ENCODE results near the gene KCNJ14. TPM values are rescaled to one million over a fixed set of nuclear protein-coding genes. Genes with fewer than 3 reads are reported as not detected.

Gene KCNJ14
- total RNA-seq, 1 donor from 2014 or later = 2.0 TPM

GRCh38 chr19:48477698-48478338, 22.4 kb downstream of the KCNJ14 start:
- no peak for DNase-seq (ENCODE audit: low spot score, unreplicated experiment)
- H3K4me1 Mint-ChIP-seq (ENCODE audit: low read depth) = no peaks in the 10 kb centered on the region
- H3K9me3 Mint-ChIP-seq (ENCODE audit: low read depth) = no peaks in the 10 kb centered on the region
- TF ChIP-seq CTCF (IDR thresholded peaks at IDR 0.05; ENCODE audit: unreplicated experiment) = no peak
- no peaks in the 10 kb centered on the region for H3K27me3 Mint-ChIP-seq
- H3K4me3 Mint-ChIP-seq (ENCODE audit: low read depth) = no peak overlapping the region
- peaks cover 30% of the 10 kb centered on the region for H3K36me3 Mint-ChIP-seq (ENCODE audit: insufficient read depth)
- H3K27ac Mint-ChIP-seq = no peak overlapping the region

DNA sequence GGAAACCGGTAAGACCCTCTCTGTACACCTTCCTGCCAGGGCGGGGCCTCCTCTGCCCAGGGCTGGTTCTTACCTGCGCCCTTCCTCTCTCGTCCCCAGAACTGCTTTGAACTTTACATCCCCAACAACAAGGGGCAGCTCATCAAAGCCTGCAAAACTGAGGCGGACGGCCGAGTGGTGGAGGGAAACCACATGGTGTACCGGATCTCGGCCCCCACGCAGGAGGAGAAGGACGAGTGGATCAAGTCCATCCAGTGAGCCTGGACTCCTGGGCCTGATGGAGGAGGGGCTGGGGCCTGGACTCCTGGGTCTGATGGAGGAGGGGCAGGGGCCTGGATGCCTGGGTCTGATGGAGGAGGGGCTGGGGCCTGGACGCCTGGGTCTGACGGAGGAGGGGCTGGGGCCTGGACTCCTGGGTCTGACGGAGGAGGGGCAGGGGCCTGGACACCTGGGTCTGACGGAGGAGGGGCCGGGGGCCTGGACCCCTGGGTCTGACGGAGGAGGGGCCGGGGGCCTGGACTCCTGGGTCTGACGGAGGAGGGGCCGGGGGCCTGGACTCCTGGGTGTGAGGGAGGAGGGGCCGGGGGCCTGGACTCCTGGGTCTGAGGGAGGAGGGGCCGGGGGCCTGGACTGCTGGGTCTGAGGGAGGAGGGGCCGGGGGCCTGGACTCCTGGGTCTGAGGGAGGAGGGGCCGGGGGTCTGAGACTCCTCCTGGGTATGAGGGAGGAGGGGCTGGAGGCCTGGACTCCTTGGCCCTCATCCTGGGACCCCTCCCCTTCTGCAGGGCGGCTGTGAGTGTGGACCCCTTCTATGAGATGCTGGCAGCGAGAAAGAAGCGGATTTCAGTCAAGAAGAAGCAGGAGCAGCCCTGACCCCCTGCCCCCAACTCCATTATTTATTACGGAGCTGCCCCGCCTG, 23.2 kb downstream of the KCNJ14 start:
- peaks cover 27% of the 10 kb centered on the region for H3K36me3 Mint-ChIP-seq (ENCODE audit: insufficient read depth)
- no peaks in the 10 kb centered on the region for H3K27me3 Mint-ChIP-seq
- H3K27ac Mint-ChIP-seq = no peak overlapping the region
- H3K9me3 Mint-ChIP-seq (ENCODE audit: low read depth) = no peaks in the 10 kb centered on the region
- DNase-seq (ENCODE audit: low spot score, unreplicated experiment) = no peak
- H3K4me1 Mint-ChIP-seq (ENCODE audit: low read depth) = peaks cover 2% of the 10 kb centered on the region
- H3K4me3 Mint-ChIP-seq (ENCODE audit: low read depth) = no peak overlapping the region
- no peak for TF ChIP-seq CTCF (IDR thresholded peaks at IDR 0.05; ENCODE audit: unreplicated experiment)

DNA sequence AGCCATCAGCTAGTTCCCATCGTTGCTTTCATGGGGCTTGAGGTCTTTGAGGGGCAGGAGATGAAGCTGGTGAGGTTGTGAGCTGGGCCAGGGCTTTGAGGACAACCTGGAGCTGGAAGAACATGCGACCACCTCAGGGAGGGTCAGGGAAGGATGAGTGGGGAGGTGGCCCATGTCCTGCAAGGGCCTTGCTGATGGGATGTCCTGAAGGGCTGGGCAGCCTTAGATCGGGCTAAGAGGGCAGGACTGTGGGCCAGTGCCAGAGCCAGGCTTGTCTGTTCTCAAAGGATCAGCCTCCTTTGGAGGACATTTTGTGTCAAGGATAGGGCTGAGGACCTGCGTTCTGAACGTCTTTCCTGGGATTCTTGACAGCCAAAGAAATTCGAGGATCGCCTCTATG, 24.3 kb downstream of the KCNJ14 start:
- peak overlapping the region; percentile 13 for H3K27ac Mint-ChIP-seq
- H3K4me3 Mint-ChIP-seq (ENCODE audit: low read depth) = no peak overlapping the region
- no peak for TF ChIP-seq CTCF (IDR thresholded peaks at IDR 0.05; ENCODE audit: unreplicated experiment)
- peaks cover 4% of the 10 kb centered on the region for H3K4me1 Mint-ChIP-seq (ENCODE audit: low read depth)
- no peak for DNase-seq (ENCODE audit: low spot score, unreplicated experiment)
- no peaks in the 10 kb centered on the region for H3K9me3 Mint-ChIP-seq (ENCODE audit: low read depth)
- H3K36me3 Mint-ChIP-seq (ENCODE audit: insufficient read depth) = peaks cover 24% of the 10 kb centered on the region
- no peaks in the 10 kb centered on the region for H3K27me3 Mint-ChIP-seq

DNA sequence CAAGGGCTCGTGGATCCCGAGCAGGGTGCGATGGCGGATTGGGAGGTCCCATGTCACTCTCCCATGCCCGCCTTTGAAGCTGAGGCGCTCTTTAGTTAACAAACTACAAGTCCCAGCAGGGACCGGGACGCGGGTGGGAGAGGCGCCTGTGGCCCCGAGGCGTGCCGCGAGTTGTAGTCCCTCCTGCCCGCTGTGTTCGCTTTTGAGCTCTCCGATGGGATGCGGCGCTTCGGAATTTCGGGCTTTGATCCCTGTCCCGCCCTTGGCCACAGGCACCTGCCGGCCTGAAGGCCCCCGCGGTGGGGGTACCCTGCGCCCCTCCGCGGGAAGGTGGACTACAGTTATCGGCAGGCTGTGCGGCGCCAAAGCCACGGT, 24.8 kb downstream of the KCNJ14 start:
- DNase-seq (ENCODE audit: low spot score, unreplicated experiment) = no peak
- Mint-ChIP-seq H3K9me3 (ENCODE audit: low read depth) (no peaks in the 10 kb centered on the region), H3K27ac (no peak overlapping the region), H3K4me1 (ENCODE audit: low read depth) (peaks cover 4% of the 10 kb centered on the region), H3K36me3 (ENCODE audit: insufficient read depth) (peaks cover 23% of the 10 kb centered on the region), H3K27me3 (no peaks in the 10 kb centered on the region), H3K4me3 (ENCODE audit: low read depth) (no peak overlapping the region)
- no peak for TF ChIP-seq CTCF (IDR thresholded peaks at IDR 0.05; ENCODE audit: unreplicated experiment)

- no peak for DNase-seq (ENCODE audit: low spot score, unreplicated experiment)
- no peak for TF ChIP-seq CTCF (IDR thresholded peaks at IDR 0.05; ENCODE audit: unreplicated experiment)
- Mint-ChIP-seq H3K36me3 (ENCODE audit: insufficient read depth) (peaks cover 20% of the 10 kb centered on the region), H3K27me3 (no peaks in the 10 kb centered on the region), H3K4me3 (ENCODE audit: low read depth) (no peak overlapping the region), H3K9me3 (ENCODE audit: low read depth) (no peaks in the 10 kb centered on the region), H3K4me1 (ENCODE audit: low read depth) (peaks cover 4% of the 10 kb centered on the region), H3K27ac (peak overlapping the region; percentile 77)
These were observed 25.5 kb downstream of the KCNJ14 start for GRCh38 chr19:48480558-48481500.

All from progenitor cell of endocrine pancreas (in vitro differentiated cells).